GM12875 (cell line): Measurements from ENCODE around the gene ZNF385D.

Source experiments
- H3K4me3 ChIP-seq: one replicate; pipeline ENCODE4 v1.5.1; 2011; ENCODE audit warnings: low read depth, low read length, control low read depth
- TF ChIP-seq, protein P1 (sequence below): IDR thresholded peaks from 2 replicates; pipeline ENCODE4 v1.5.1; 2011; ENCODE audit warnings: low read depth, mild to moderate bottlenecking, control low read depth, inconsistent platforms, low read length, moderate library complexity, borderline replicate concordance; ENCODE audit not compliant: insufficient read depth

ZNF385D gene

GRCh38 chr3:21377071-21377769 is 373.8 kb downstream of the ZNF385D start:
- H3K4me3 ChIP-seq: no peak overlapping the region
- TF ChIP-seq, protein P1, sequence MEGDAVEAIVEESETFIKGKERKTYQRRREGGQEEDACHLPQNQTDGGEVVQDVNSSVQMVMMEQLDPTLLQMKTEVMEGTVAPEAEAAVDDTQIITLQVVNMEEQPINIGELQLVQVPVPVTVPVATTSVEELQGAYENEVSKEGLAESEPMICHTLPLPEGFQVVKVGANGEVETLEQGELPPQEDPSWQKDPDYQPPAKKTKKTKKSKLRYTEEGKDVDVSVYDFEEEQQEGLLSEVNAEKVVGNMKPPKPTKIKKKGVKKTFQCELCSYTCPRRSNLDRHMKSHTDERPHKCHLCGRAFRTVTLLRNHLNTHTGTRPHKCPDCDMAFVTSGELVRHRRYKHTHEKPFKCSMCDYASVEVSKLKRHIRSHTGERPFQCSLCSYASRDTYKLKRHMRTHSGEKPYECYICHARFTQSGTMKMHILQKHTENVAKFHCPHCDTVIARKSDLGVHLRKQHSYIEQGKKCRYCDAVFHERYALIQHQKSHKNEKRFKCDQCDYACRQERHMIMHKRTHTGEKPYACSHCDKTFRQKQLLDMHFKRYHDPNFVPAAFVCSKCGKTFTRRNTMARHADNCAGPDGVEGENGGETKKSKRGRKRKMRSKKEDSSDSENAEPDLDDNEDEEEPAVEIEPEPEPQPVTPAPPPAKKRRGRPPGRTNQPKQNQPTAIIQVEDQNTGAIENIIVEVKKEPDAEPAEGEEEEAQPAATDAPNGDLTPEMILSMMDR: no peak

GRCh38 chr3:21372316-21372715 is 378.7 kb downstream of the ZNF385D start:
- no peak overlapping the region for H3K4me3 ChIP-seq
- TF ChIP-seq, protein P1: no peak
